Stimulated activated CD4-positive, alpha-beta T cell treated with anti-CD3 and anti-CD28 coated beads, Interleukin-15, amount 100 ng/mL, for 48 hours (primary cell): Measurements from ENCODE around the gene PTPRM.

Experiments used
- DNase-seq, 2 donors: peaks; one replicate each; pipeline ENCODE4 v3.0.0-alpha.2; 2020; ENCODE audit warnings: low read depth in 2 of 2

Gene PTPRM

GRCh38 chr18:7600036-7600435 lies 32.9 kb downstream of the PTPRM start:
- no peak for DNase-seq

- no peak for DNase-seq
Observed at GRCh38 chr18:7600528-7601245, 33.6 kb downstream of the PTPRM start.

GRCh38 chr18:7601246-7601615 lies 34.1 kb downstream of the PTPRM start:
- DNase-seq = no peak

GRCh38 chr18:7601936-7602335 lies 34.8 kb downstream of the PTPRM start:
- DNase-seq = no peak

GRCh38 chr18:7603259-7604000 lies 36.3 kb downstream of the PTPRM start:
- no peak for DNase-seq

- DNase-seq = no peak
Observed at GRCh38 chr18:7604361-7604760, 37.2 kb downstream of the PTPRM start.

GRCh38 chr18:7605705-7606104 lies 38.6 kb downstream of the PTPRM start:
- DNase-seq = no peak

GRCh38 chr18:7607540-7608173 lies 40.5 kb downstream of the PTPRM start:
- DNase-seq = no peak

GRCh38 chr18:7608174-7608550 lies 41.0 kb downstream of the PTPRM start:
- no peak for DNase-seq

GRCh38 chr18:7608781-7609201 lies 41.7 kb downstream of the PTPRM start:
- DNase-seq = no peak

GRCh38 chr18:7609617-7610016 lies 42.5 kb downstream of the PTPRM start:
- DNase-seq = no peak

GRCh38 chr18:7614042-7614441 lies 46.9 kb downstream of the PTPRM start:
- DNase-seq = no peak

GRCh38 chr18:7615840-7616239 lies 48.7 kb downstream of the PTPRM start:
- no peak for DNase-seq

GRCh38 chr18:7616661-7617060 lies 49.5 kb downstream of the PTPRM start:
- no peak for DNase-seq

- no peak for DNase-seq
Observed at GRCh38 chr18:7617738-7618422, 50.8 kb downstream of the PTPRM start.

GRCh38 chr18:7618891-7619442 lies 51.9 kb downstream of the PTPRM start:
- no peak for DNase-seq

- DNase-seq = no peak
Observed at GRCh38 chr18:7619676-7620075, 52.6 kb downstream of the PTPRM start.

GRCh38 chr18:7622721-7623120 lies 55.6 kb downstream of the PTPRM start:
- no peak for DNase-seq

- no peak for DNase-seq
Observed at GRCh38 chr18:7623681-7624080, 56.6 kb downstream of the PTPRM start.

- DNase-seq = no peak
Observed at GRCh38 chr18:7624697-7625096, 57.6 kb downstream of the PTPRM start.

GRCh38 chr18:7626175-7626921 lies 59.2 kb downstream of the PTPRM start:
- no peak for DNase-seq
